Karpas-422 (cell line): ENCODE results near the gene TYW1B. TPM values are rescaled to one million over a fixed set of nuclear protein-coding genes. Genes with fewer than 3 reads are reported as not detected.
"Not testable (repeated sequence)": the region's sequence is repeated elsewhere in the genome, so short reads cannot be mapped to it uniquely, and the experiment has no call there.

ENCODE experiments used
- DNase-seq: peaks from one replicate; pipeline ENCODE4 v3.0.0-alpha.2; 2015
- H2AFZ ChIP-seq: fragments of 200-600 bp; sonication (generic); 2 replicates; pipeline ENCODE4 v1.6.1; 2014; ENCODE audit warnings: antibody characterized with exemption, low read length, mixed read lengths
- H3K27ac ChIP-seq: fragments of 200-600 bp; sonication (generic); 2 replicates; pipeline ENCODE4 v1.5.1; 2014; ENCODE audit warnings: mild to moderate bottlenecking, low read length, moderate library complexity
- H3K27me3 ChIP-seq: fragments of 200-600 bp; sonication (generic); 2 replicates; pipeline ENCODE4 v1.6.1; 2014; ENCODE audit warnings: low read length, mixed read lengths
- H3K36me3 ChIP-seq: fragments of 200-600 bp; sonication (generic); 2 replicates; pipeline ENCODE4 v1.6.1; 2014; ENCODE audit warnings: low read length, mixed read lengths; ENCODE audit not compliant: insufficient read depth
- H3K4me1 ChIP-seq: fragments of 200-600 bp; sonication (generic); 2 replicates; pipeline ENCODE4 v1.6.1; 2014; ENCODE audit warnings: mild to moderate bottlenecking, low read length, mixed read lengths
- H3K4me2 ChIP-seq: fragments of 200-600 bp; sonication (generic); 2 replicates; pipeline ENCODE4 v1.6.1; 2014; ENCODE audit warnings: low read length, low read depth, mild to moderate bottlenecking; ENCODE audit not compliant: poor library complexity, severe bottlenecking
- H3K4me3 ChIP-seq: fragments of 200-600 bp; sonication (generic); 2 replicates; pipeline ENCODE4 v1.5.1; 2014; ENCODE audit warnings: mild to moderate bottlenecking, antibody characterized with exemption, low read length, mixed read lengths
- H3K79me2 ChIP-seq: fragments of 200-600 bp; sonication (generic); 2 replicates; pipeline ENCODE4 v1.6.1; 2014; ENCODE audit warnings: mild to moderate bottlenecking, low read length, mixed read lengths
- H3K9ac ChIP-seq: fragments of 200-600 bp; sonication (generic); 2 replicates; pipeline ENCODE4 v1.6.0; 2014; ENCODE audit warnings: low read length
- H3K9me2 ChIP-seq: fragments of 200-600 bp; sonication (generic), shearing (Covaris generic); replicated peaks from 2 replicates; pipeline ENCODE4 v1.6.0; 2014; ENCODE audit warnings: mild to moderate bottlenecking, low read length, moderate library complexity; ENCODE audit not compliant: insufficient read depth
- H3K9me3 ChIP-seq: fragments of 300-700, 200-600 bp; sonication (generic); 2 replicates; pipeline ENCODE4 v1.6.1; 2014; ENCODE audit warnings: low read length, mixed read lengths
- H4K20me1 ChIP-seq: fragments of 200-600 bp; sonication (generic); 2 replicates; pipeline ENCODE4 v1.6.1; 2014; ENCODE audit warnings: mild to moderate bottlenecking, antibody characterized with exemption, low read length, low read depth; ENCODE audit not compliant: insufficient read depth
- total RNA-seq: library from RNA; depleted of rRNA; stranded (reverse); fragments of >200 nt; shearing (Covaris generic); gene quantifications from 2 replicates; pipeline ENCODE4 v1.2.3, GENCODE V29; 2014; ENCODE audit warnings: low replicate concordance

The TYW1B gene
- total RNA-seq, 1 experiment from 2014 or later, result 4.0 TPM

- not testable (repeated sequence) for H3K79me2 ChIP-seq, H3K4me2 ChIP-seq, H3K27me3 ChIP-seq, DNase-seq, H3K9ac ChIP-seq, H3K4me1 ChIP-seq, H3K27ac ChIP-seq, H3K9me2 ChIP-seq, H4K20me1 ChIP-seq, H3K9me3 ChIP-seq, H3K36me3 ChIP-seq, H2AFZ ChIP-seq, H3K4me3 ChIP-seq
These were observed 138.7 kb downstream of the TYW1B start for GRCh38 chr7:72689344-72689743.

- H3K79me2 ChIP-seq, H3K36me3 ChIP-seq, H3K27ac ChIP-seq, H2AFZ ChIP-seq, H3K9me2 ChIP-seq, H3K4me2 ChIP-seq, H3K9me3 ChIP-seq, H3K4me3 ChIP-seq, H3K4me1 ChIP-seq, DNase-seq, H4K20me1 ChIP-seq, H3K27me3 ChIP-seq, H3K9ac ChIP-seq: not testable (repeated sequence)
These were observed 146.8 kb downstream of the TYW1B start for GRCh38 chr7:72681211-72681610.

GRCh38 chr7:72676880-72677279 is 151.1 kb downstream of the TYW1B start:
- H3K4me1 ChIP-seq, H3K79me2 ChIP-seq, H3K27ac ChIP-seq, H4K20me1 ChIP-seq, H3K4me2 ChIP-seq, H3K9me2 ChIP-seq, H3K36me3 ChIP-seq, H2AFZ ChIP-seq, H3K9me3 ChIP-seq, H3K4me3 ChIP-seq, H3K27me3 ChIP-seq, H3K9ac ChIP-seq, DNase-seq: not testable (repeated sequence)

GRCh38 chr7:72676086-72676690 is 151.8 kb downstream of the TYW1B start:
- not testable (repeated sequence) for H2AFZ ChIP-seq, H3K79me2 ChIP-seq, H3K9me2 ChIP-seq, H3K36me3 ChIP-seq, H3K4me2 ChIP-seq, H3K27me3 ChIP-seq, DNase-seq, H3K4me1 ChIP-seq, H3K9me3 ChIP-seq, H3K9ac ChIP-seq, H3K4me3 ChIP-seq, H4K20me1 ChIP-seq, H3K27ac ChIP-seq

GRCh38 chr7:72675686-72676085 is 152.3 kb downstream of the TYW1B start:
- not testable (repeated sequence) for H3K36me3 ChIP-seq, H3K9me3 ChIP-seq, H4K20me1 ChIP-seq, H3K79me2 ChIP-seq, H3K9ac ChIP-seq, H3K4me2 ChIP-seq, H3K27me3 ChIP-seq, H2AFZ ChIP-seq, H3K9me2 ChIP-seq, DNase-seq, H3K4me3 ChIP-seq, H3K4me1 ChIP-seq, H3K27ac ChIP-seq

GRCh38 chr7:72674394-72674793 is 153.6 kb downstream of the TYW1B start:
- Histone ChIP-seq H3K79me2 (no peaks in the 10 kb centered on the region), H4K20me1 (no peaks in the 10 kb centered on the region), H3K4me2 (no peak overlapping the region), H3K36me3 (no peaks in the 10 kb centered on the region), H3K9me2 (no peaks in the 10 kb centered on the region), H3K9ac (no peak overlapping the region), H3K9me3 (no peaks in the 10 kb centered on the region), H3K4me3 (no peak overlapping the region), H3K4me1 (no peaks in the 10 kb centered on the region), H3K27ac (no peak overlapping the region), H3K27me3 (no peaks in the 10 kb centered on the region), H2AFZ (no peak overlapping the region)
- DNase-seq, result no peak

- H3K79me2 ChIP-seq, H3K36me3 ChIP-seq, H4K20me1 ChIP-seq, H3K27me3 ChIP-seq, H3K27ac ChIP-seq, H3K9me2 ChIP-seq, DNase-seq, H3K9ac ChIP-seq, H3K9me3 ChIP-seq, H2AFZ ChIP-seq, H3K4me1 ChIP-seq, H3K4me3 ChIP-seq, H3K4me2 ChIP-seq: not testable (repeated sequence)
These were observed 157.2 kb downstream of the TYW1B start for GRCh38 chr7:72670850-72671249.

GRCh38 chr7:72668435-72668834 is 159.6 kb downstream of the TYW1B start:
- not testable (repeated sequence) for H3K9ac ChIP-seq, H4K20me1 ChIP-seq, H3K27me3 ChIP-seq

GRCh38 chr7:72667049-72667448 is 161.0 kb downstream of the TYW1B start:
- DNase-seq, H3K4me1 ChIP-seq, H3K9me3 ChIP-seq, H3K9me2 ChIP-seq, H3K4me2 ChIP-seq, H3K36me3 ChIP-seq, H3K79me2 ChIP-seq, H3K27me3 ChIP-seq, H4K20me1 ChIP-seq, H3K27ac ChIP-seq, H3K9ac ChIP-seq, H3K4me3 ChIP-seq, H2AFZ ChIP-seq: not testable (repeated sequence)

More at GRCh38 chr7:72668435-72668834, 159.6 kb downstream of the TYW1B start:
- H2AFZ ChIP-seq, H3K4me1 ChIP-seq, H3K9me2 ChIP-seq, H3K9me3 ChIP-seq, H3K4me3 ChIP-seq, H3K4me2 ChIP-seq, DNase-seq, H3K27ac ChIP-seq, H3K79me2 ChIP-seq, H3K36me3 ChIP-seq: not testable (repeated sequence)
